GM21390 (cell line): ENCODE results near the gene IFITM2.
"Not testable (repeated sequence)": the region's sequence is repeated elsewhere in the genome, so short reads cannot be mapped to it uniquely, and the experiment has no call there.

ENCODE experiments used
- ATAC-seq: cut with Tn5 transposase; IDR thresholded peaks from one replicate; pipeline ENCODE4 v1.9.1; 2021; ENCODE audit not compliant: unreplicated experiment

Gene IFITM2

DNA sequence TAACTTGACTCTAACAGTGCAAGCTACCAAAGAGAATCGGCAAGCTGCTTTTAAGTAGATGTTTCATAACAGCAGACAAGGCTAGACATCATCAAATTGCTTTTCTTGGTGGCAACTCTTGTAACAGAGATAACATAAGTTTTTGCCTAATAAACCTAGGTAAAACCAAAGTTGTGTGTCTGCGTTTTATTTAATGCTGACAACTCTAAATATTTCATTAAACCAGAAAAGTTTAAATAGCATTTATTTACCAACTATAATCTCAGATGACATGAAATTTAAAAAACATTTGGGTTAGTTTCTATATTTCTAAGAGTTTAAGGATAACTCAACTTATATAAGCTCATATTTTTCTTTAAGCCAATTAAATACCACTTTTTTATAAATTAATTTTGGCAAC is 32.3 kb downstream of the IFITM2 start:
- no peak for ATAC-seq

DNA sequence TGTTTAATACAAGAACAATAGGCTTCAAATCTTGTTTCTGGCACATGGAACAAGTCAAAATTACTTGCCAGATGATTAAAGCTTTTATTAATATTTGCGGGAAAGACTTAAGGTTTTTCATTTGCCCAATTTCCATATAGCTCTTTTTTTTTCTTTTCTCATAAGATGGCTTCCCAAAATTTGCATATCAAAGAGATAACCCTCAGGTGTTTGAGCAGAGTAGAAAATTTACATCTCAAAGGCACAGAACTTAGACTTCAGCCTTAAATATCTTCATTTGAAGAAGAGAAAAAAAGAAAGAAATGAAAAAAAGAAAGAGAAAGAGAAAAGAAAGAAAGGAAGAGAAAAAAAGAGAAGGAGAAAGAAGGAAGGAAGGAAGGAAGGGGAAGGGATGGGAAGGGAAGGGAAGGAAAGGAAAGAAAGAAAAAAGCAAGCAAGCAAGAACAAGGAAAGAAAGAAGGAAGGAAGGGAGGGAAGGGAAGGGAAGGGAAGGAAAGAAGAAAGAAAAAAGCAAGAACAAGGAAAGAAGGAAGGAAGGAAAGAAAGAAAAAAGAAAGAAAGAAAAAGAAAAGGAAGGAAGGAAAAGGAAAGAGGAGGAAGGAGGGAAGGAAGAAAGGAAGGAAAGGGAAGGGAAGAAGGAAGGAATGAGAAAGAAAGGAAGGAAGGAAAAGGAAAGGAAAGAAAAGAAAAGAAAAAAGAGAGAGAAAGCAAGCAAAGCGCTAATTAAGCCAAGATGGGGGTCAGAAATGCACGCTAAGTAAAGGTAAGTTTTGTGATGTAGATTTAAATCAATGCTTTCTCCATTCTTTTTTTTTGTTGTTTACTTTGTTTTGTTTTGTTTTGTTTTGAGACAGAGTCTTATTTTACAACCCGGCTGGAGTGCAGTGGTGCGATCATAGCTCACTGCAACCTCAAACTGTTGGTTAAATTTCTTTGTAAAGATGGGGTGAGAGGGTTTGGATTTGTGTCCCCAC is 33.2 kb downstream of the IFITM2 start:
- ATAC-seq: no peak

GRCh38 chr11:342328-342727 is 34.7 kb downstream of the IFITM2 start:
- ATAC-seq: no peak

GRCh38 chr11:344836-345578 is 37.4 kb downstream of the IFITM2 start:
- ATAC-seq: no peak

DNA sequence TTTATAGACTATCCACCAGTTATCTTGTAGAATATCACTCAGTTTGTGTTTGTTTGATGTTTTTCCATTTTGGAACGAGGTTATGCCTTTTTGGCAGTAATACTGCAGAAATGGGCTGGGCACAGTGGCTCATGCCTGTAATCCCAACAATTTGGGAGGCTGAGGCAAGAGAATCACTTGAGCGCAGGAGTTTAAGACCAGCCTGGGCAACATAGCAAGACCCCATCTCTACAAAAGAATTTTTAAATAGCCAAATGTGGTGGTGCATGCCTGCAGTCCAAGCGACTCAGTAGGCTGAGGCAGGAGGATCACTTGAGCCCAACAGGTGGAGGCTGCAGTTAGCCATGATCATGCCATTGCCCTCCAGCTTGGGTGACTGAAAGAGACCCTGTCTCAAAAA is 38.9 kb downstream of the IFITM2 start:
- ATAC-seq: no peak

- ATAC-seq: not testable (repeated sequence)
These were observed 41.8 kb downstream of the IFITM2 start for GRCh38 chr11:349270-349954.

DNA sequence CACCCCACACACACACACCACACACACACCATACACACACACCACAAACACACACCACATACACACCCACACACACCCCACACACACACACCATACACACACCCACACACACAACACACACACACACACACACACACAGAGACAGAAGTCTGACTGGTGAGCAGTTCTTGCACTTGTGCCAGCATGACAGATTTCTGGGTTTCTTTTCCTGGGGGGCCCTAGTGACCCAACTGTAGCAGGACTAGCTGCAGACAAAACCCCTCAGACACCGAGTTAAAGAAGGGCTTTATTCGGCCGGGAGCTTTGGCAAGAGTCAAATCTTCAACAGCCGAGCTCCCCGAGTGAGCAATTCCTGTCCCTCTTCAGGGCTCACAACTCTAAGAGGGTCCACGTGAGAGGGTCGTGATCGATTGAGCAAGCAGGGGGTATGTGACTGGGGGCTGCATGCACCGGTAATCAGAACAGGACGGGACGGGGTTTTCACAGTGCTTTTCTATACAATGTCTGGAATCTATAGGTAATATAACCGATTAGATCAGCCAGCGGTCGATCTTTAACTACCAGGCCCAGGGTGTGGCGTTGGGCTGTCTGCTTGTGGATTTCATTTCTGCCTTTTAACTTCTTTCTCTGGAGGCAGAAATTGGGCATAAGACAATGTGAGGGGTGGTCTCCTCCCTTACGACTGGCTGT is 42.6 kb downstream of the IFITM2 start:
- not testable (repeated sequence) for ATAC-seq

DNA sequence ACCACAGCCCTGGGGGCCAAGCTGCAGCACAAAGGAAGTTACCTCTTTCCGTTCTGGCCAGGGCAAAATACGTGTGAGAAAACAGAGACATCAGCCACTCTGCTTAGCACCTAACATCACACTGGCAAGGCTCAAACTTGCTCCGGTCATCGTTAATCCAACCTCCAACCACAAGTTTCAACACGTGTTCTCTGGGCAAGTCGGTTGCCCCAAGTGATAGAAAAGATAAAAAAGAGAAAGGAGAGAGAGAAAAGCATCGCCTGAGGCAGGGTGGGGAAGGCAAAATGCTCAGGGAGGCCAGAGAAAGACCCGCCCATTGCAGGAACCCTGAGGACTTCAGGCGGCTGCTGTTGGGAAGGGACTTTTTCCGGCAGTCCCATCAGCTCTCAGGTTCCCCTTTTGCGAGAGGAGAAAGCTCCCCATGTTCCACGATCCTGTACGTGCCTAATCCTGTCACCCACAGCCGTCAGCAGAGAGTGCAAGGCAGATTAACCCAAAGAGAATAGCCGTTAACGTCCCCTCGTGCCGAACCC is 43.2 kb downstream of the IFITM2 start:
- peak; percentile 49 for ATAC-seq

DNA sequence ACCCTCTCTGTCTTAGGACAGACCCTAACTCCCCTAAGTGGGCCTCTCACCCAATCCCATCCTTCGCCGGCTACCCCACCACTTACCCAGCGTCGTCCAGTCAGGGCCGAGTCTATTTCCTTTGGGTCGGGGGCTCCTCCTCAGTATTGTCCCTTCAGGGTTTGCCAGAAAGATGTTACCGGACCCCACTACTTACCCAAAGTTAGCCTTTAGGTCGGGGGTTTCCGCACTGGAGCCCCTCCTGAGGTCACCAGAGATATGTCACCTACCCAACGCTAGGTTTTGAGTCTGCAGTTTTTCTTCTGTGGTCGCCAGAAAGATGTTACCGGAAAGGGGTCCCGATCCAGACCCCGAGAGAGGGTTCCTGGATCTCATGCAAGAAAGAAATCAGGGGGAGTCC is 43.8 kb downstream of the IFITM2 start:
- no peak for ATAC-seq

GRCh38 chr11:352456-353031 is 44.9 kb downstream of the IFITM2 start:
- no peak for ATAC-seq

- no peak for ATAC-seq
These were observed 45.7 kb downstream of the IFITM2 start for GRCh38 chr11:353179-353873.

DNA sequence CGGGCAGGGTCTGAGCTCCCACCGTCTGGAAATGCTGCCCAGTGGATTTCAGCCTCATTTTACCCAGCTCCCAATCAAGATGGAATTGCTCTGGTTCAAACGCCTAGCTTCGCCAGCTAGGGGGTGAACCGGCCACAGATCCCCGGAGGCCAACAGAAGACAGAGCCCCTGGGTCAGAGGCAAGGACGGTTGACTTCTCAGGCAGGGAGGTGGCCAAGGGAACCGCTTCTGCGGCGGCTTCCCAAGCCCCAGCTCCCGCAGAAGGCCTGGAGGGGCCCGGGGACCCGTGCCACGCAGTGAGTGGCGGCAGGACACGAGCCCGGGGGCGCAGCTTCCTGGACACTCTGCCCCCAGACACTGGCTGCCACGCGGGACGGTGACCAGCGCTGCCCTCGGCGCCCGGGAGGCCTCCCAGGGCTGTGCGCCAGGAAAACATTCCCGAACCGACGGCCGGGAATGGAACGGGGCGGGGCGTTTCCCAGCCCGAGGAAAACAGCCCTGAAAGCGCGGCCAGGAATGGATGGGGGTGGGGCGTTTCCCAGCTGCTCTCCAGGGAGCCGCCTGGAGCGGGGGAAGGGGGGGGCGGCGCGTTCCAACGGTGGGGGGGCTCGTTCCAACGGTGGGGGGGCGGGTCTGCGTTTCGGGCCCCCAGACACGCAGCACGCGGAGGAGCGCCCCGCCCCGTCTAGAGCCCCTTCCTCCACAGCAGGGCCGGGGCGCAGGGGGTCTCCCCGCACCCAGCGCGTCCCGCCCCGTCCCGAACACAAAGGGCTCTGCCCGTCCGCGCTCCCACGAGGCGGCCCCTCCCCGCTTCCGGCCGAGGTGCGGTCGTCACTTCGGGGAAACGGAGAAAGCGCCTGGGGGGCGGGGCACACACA is 48.2 kb downstream of the IFITM2 start:
- ATAC-seq: peak; percentile 57

- no peak for ATAC-seq
These were observed 49.0 kb downstream of the IFITM2 start for GRCh38 chr11:356610-357009.

- ATAC-seq: no peak
These were observed 50.0 kb downstream of the IFITM2 start for GRCh38 chr11:357582-357981.

- ATAC-seq: no peak
These were observed 50.6 kb downstream of the IFITM2 start for GRCh38 chr11:358129-358800.
